ENCODE results near the gene HM13.

DNA sequence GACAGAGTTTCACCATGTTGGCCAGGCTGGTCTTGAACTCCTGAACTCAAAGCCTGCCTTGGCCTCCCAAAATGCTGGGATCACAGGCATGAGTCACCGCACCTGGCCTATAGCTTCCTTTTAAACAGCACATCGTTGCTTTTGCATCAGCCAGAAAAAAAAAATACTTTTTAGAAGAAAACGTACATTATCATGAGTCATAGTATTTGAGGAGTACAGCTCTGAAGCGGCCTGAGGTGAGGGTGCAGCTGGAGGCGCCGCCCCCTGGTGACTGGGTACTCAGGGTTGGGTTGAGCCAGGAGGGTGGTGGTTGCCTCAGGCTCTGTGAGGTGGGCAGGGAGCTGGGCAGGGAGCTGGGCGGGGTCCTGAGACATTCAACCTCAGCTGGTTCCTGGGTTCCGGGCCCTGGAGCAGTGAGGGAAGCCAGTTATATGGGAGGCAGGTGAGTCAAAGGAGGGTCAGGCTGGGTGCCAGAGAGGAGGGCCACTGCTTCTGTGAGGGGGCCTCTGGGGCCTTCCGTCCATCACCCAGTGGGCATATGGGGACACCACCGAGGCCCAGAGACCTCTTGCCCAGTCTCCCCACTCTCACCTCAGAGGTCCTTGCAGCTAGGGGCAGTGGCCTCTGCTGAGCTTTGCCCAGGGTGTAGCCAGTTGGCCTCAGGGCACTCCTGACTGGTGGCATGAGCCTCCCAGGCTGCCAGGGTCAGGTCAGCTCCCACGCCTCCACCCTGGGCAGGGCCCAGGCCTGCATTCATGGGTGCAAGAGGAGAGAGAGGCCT, 79.2 kb downstream of the HM13 start:
- TF ChIP-seq, protein P1, sequence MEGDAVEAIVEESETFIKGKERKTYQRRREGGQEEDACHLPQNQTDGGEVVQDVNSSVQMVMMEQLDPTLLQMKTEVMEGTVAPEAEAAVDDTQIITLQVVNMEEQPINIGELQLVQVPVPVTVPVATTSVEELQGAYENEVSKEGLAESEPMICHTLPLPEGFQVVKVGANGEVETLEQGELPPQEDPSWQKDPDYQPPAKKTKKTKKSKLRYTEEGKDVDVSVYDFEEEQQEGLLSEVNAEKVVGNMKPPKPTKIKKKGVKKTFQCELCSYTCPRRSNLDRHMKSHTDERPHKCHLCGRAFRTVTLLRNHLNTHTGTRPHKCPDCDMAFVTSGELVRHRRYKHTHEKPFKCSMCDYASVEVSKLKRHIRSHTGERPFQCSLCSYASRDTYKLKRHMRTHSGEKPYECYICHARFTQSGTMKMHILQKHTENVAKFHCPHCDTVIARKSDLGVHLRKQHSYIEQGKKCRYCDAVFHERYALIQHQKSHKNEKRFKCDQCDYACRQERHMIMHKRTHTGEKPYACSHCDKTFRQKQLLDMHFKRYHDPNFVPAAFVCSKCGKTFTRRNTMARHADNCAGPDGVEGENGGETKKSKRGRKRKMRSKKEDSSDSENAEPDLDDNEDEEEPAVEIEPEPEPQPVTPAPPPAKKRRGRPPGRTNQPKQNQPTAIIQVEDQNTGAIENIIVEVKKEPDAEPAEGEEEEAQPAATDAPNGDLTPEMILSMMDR (IDR thresholded peaks at IDR 0.05) = peak in 1 of 4 experiments; percentile 7
- TF ChIP-seq POLR2AphosphoS5 (IDR thresholded peaks at IDR 0.05) (no peak), POLR2A (IDR thresholded peaks at IDR 0.05) (no peak)

Measured in prostate gland (tissue), 2 donors.